HepG2 (cell line): Measurements from ENCODE around the gene TAF3.
"Not testable (repeated sequence)": the region's sequence is repeated elsewhere in the genome, so short reads cannot be mapped to it uniquely, and the experiment has no call there.

Experiments
- MAZ ChIP-seq, 2 experiments: sonication (generic) in 1 of 2; formaldehyde crosslinking in 1 of 2; IDR thresholded peaks; 2 replicates each; pipeline versions ENCODE4 v1.5.0 to v1.6.1; 2012 to 2020; ENCODE audit warnings: low read depth in 2 of 2, mild to moderate bottlenecking in 2 of 2, borderline replicate concordance in 1 of 2, improper control_type of control experiment in 1 of 2, low read length in 1 of 2, missing genetic modification reagents in 1 of 2, moderate library complexity in 1 of 2
- NR3C1 ChIP-seq: sonication (generic); formaldehyde crosslinking; IDR thresholded peaks from 2 replicates; pipeline ENCODE4 v1.4.0; 2020; ENCODE audit warnings: missing genetic modification reagents
- POLR2A ChIP-seq, 2 experiments: IDR thresholded peaks; 2 replicates each; pipeline ENCODE4 v1.6.1; 2011; ENCODE audit warnings: low read depth in 2 of 2, low read length in 2 of 2, mild to moderate bottlenecking in 1 of 2, moderate library complexity in 1 of 2; ENCODE audit not compliant: insufficient read depth in 1 of 2
- RFX5 ChIP-seq: IDR thresholded peaks from 2 replicates; pipeline ENCODE4 v1.6.1; 2011; ENCODE audit warnings: low read depth, low read length, improper control_type of control experiment
- SIN3A ChIP-seq: IDR thresholded peaks from 2 replicates; pipeline ENCODE4 v1.6.1; 2011; ENCODE audit warnings: low read depth, mild to moderate bottlenecking, control low read depth, low read length, borderline replicate concordance
- TP53 ChIP-seq: sonication (generic); formaldehyde crosslinking; conservative IDR thresholded peaks from 2 replicates; pipeline ENCODE4 v1.4.0; 2020; ENCODE audit warnings: missing genetic modification reagents
- ZNF564 ChIP-seq: sonication (generic); formaldehyde crosslinking; IDR thresholded peaks from 2 replicates; pipeline ENCODE4 v1.8.1; 2023; ENCODE audit warnings: mild to moderate bottlenecking, missing genetic modification reagents
- ZNF792 ChIP-seq: IDR thresholded peaks from 2 replicates; pipeline ENCODE4 v1.6.1; 2016

- not testable (repeated sequence) for TF ChIP-seq MAZ (IDR thresholded peaks at IDR 0.05; ENCODE audit: borderline replicate concordance, low read depth, low read length); MAZ (CRISPR knock-in tag; IDR thresholded peaks at IDR 0.05; ENCODE audit: low read depth); RFX5; NR3C1 (CRISPR knock-in tag); TP53 (CRISPR knock-in tag); ZNF564; SIN3A; POLR2A (IDR thresholded peaks at IDR 0.05; ENCODE audit: insufficient read depth in 1 of 2, low read depth in 2 of 2, low read length in 2 of 2); ZNF792 (CRISPR knock-in tag)
These were observed 212.9 kb downstream of the TAF3 start for GRCh38 chr10:8031211-8031610.
